ENCODE data around the gene KRT6B. TPM values are rescaled to one million over a fixed set of nuclear protein-coding genes. Genes with fewer than 3 reads are reported as not detected.

KRT6B gene
- total RNA-seq, 1 donor from 2014 or later, result not detected

GRCh38 chr12:52444647-52445595, 7.0 kb downstream of the KRT6B start:
- no peaks in the 10 kb centered on the region for H3K36me3 Mint-ChIP-seq (ENCODE audit: insufficient read depth)
- H3K27ac Mint-ChIP-seq, result no peak overlapping the region
- H3K4me1 Mint-ChIP-seq (ENCODE audit: low read depth), result peaks cover 9% of the 10 kb centered on the region

GRCh38 chr12:52443966-52444365, 8.0 kb downstream of the KRT6B start:
- no peak overlapping the region for H3K4me3 Mint-ChIP-seq (ENCODE audit: low read depth)

More at GRCh38 chr12:52444647-52445595, 7.0 kb downstream of the KRT6B start:
- no peak for DNase-seq (ENCODE audit: low spot score, unreplicated experiment)
- Mint-ChIP-seq H3K9me3 (ENCODE audit: low read depth) (no peaks in the 10 kb centered on the region), H3K4me3 (ENCODE audit: low read depth) (no peak overlapping the region), H3K27me3 (peaks cover 29% of the 10 kb centered on the region)
- no peak for TF ChIP-seq CTCF (IDR thresholded peaks at IDR 0.05; ENCODE audit: unreplicated experiment)

DNA sequence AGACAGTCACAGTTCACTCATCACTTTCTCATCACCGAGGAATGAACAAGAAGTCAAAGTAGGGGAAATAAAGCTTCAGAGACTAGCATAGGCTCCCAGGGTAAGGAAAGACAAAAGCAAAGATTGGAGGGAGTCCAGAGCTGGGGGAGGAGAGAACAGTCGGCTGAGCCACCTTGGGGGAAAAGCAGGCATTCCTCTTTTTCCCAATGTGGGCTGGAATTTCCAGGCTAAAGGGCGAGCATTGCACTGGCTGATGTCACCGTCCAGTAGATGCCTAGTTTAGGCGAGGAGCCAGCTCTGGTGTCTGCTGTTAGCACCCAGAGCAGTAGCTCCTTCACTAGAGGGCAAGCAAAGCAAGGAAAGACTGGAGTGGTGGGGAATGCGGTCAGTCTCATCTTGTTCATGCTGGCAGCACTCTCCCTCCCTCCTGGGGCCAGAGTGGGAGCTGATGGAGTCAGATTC, 9.3 kb downstream of the KRT6B start:
- H3K4me1 Mint-ChIP-seq (ENCODE audit: low read depth), result peaks cover 9% of the 10 kb centered on the region
- H3K9me3 Mint-ChIP-seq (ENCODE audit: low read depth), result no peaks in the 10 kb centered on the region
- peaks cover 22% of the 10 kb centered on the region for H3K27me3 Mint-ChIP-seq
- DNase-seq (ENCODE audit: low spot score, unreplicated experiment), result no peak
- no peak overlapping the region for H3K4me3 Mint-ChIP-seq (ENCODE audit: low read depth)
- no peak overlapping the region for H3K27ac Mint-ChIP-seq
- TF ChIP-seq CTCF (IDR thresholded peaks at IDR 0.05; ENCODE audit: unreplicated experiment), result no peak
- H3K36me3 Mint-ChIP-seq (ENCODE audit: insufficient read depth), result no peaks in the 10 kb centered on the region

More at GRCh38 chr12:52443966-52444365, 8.0 kb downstream of the KRT6B start:
- Mint-ChIP-seq H3K27ac (no peak overlapping the region), H3K4me1 (ENCODE audit: low read depth) (peaks cover 9% of the 10 kb centered on the region), H3K27me3 (peaks cover 26% of the 10 kb centered on the region), H3K36me3 (ENCODE audit: insufficient read depth) (no peaks in the 10 kb centered on the region), H3K9me3 (ENCODE audit: low read depth) (no peaks in the 10 kb centered on the region)
- no peak for TF ChIP-seq CTCF (IDR thresholded peaks at IDR 0.05; ENCODE audit: unreplicated experiment)
- DNase-seq (ENCODE audit: low spot score, unreplicated experiment), result no peak

GRCh38 chr12:52441320-52441911, 10.5 kb downstream of the KRT6B start:
- Mint-ChIP-seq H3K4me3 (ENCODE audit: low read depth) (no peak overlapping the region), H3K27me3 (peaks cover 21% of the 10 kb centered on the region), H3K27ac (peak overlapping the region; percentile 44), H3K4me1 (ENCODE audit: low read depth) (peaks cover 20% of the 10 kb centered on the region), H3K36me3 (ENCODE audit: insufficient read depth) (no peaks in the 10 kb centered on the region), H3K9me3 (ENCODE audit: low read depth) (no peaks in the 10 kb centered on the region)
- TF ChIP-seq CTCF (IDR thresholded peaks at IDR 0.05; ENCODE audit: unreplicated experiment), result no peak
- DNase-seq (ENCODE audit: low spot score, unreplicated experiment), result no peak

DNA sequence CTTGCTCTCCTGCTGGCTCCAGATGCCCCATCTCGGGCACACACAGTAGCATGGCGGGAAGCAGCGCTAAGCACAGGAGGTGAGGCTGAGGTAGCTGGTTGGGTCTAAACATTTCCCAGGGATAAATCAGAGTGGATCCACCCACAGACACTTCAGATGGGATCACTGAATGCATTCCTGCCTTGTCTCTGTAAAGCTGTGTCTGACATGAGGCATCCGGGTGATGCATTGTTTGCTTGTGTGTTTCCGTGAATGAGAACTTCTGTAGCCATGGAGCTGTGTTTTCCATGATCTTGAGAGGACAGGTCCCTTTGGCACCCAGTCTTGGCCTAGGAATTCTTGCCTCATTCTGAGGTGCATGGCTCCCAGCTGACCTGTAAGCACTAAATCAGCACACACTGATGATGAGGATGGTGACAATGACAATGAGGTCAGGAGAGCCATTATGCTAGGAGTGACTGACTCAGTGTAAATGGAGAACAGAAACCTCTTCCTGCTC, 11.1 kb downstream of the KRT6B start:
- Mint-ChIP-seq H3K27me3 (peaks cover 16% of the 10 kb centered on the region), H3K4me1 (ENCODE audit: low read depth) (peaks cover 23% of the 10 kb centered on the region), H3K4me3 (ENCODE audit: low read depth) (no peak overlapping the region), H3K27ac (peak overlapping the region; percentile 22), H3K9me3 (ENCODE audit: low read depth) (no peaks in the 10 kb centered on the region), H3K36me3 (ENCODE audit: insufficient read depth) (no peaks in the 10 kb centered on the region)
- DNase-seq (ENCODE audit: low spot score, unreplicated experiment), result no peak
- no peak for TF ChIP-seq CTCF (IDR thresholded peaks at IDR 0.05; ENCODE audit: unreplicated experiment)
